Smooth muscle cell of trachea (primary cell): ENCODE results near the gene ADPRS. TPM values are rescaled to one million over a fixed set of nuclear protein-coding genes. Genes with fewer than 3 reads are reported as not detected.

Source experiments
- total RNA-seq: library from RNA; depleted of rRNA; stranded (reverse); fragments of >200 nt; gene quantifications from 2 replicates; pipeline ENCODE4 v1.2.1, GENCODE V29; 2014

ADPRS gene, protein sequence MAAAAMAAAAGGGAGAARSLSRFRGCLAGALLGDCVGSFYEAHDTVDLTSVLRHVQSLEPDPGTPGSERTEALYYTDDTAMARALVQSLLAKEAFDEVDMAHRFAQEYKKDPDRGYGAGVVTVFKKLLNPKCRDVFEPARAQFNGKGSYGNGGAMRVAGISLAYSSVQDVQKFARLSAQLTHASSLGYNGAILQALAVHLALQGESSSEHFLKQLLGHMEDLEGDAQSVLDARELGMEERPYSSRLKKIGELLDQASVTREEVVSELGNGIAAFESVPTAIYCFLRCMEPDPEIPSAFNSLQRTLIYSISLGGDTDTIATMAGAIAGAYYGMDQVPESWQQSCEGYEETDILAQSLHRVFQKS
- 26.5 and 27.6 TPM in 2 replicates for total RNA-seq

DNA sequence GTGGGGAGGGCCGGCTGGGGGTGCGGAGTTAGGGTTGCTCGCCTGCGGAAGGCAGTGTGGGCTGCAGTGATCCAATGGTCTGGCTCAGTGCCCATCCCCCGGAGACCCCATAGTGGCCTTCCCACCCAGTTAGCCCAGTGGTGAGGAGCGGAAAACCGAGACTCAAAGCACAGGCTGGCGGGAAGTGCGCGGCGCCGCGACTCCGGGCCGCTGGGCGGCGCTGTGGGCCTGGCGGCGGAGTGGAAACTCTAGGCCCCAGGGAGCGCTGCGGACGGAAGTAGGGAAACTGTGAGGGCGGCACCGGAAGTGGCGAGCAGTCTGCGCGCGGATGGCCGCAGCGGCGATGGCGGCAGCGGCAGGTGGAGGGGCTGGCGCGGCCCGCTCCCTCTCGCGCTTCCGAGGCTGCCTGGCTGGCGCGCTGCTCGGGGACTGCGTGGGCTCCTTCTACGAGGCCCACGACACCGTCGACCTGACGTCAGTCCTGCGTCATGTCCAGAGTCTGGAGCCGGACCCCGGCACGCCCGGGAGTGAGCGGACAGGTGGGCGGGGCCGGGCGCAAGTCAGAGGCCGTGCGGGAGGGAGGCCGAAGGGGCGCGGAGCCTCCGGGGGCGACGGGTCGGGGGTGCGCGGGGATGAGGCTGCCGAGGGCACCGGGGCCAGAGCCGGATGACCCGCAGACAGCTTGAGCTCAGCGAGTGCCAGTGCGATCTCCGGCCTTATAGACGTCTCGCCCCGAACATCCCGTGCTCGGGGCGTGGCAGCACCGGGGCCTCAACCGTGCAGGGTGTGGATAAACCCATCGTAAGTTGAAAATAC, at the start of gene ADPRS:
TSS of gene ADPRS (plus strand) at position 316 of the 816 bp plus-strand sequence. CDS start at position 329, 13 bp downstream.

GRCh38 chr1:36083635-36084496, 4.8 kb upstream of the ADPRS start, which contains the start of gene TEKT2:
TEKT2 (plus strand) TSS chr1:36084094; CDS start chr1:36084922, 828 bp downstream.

DNA sequence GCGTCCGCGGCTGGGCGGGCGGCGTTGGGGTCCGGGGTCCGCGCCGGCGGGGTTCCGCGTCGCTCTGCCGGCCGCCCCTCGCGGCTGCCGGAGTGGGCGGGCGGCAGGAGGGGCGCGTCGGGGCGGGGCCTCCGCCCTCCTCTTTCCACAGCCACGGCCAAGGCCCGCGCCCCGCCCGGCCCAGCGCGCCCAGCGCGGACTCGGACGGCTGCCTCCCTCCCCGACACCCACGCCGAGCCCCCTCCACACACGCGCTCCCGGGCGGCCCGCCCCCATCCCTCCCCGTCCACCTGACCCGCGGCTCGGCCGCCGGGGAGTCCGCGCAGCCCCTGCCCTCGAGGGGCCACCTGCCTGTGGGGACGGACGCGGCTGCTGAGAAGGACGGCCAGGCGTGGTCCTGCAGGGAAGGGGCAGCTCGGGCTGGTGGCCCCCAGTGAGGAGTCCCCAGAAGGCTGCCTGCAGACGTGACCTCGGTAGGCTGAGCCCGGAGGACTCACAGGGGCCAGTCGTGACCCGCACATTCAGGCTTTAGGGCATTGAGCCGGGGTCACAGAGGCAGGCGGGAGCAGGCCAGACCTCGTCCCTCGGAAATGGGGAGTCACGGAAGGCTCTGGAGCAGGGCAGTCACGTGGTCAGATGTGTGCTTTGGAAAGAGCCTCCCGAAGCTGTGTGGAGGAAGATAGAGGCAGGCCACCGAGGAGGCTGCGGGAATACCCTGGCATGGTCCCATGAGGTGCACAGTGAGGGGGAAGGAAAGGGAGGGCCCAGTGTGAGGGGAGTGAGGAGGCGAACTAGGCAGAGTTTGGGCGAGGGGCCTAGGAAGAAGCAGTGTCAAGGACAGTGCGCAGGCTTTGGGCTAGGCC, 36.7 kb downstream of the ADPRS start, which contains the start of gene COL8A2:
TSS of gene COL8A2 (minus strand) at position 94 of the 863 bp plus-strand sequence. CDS start 24,980 bp downstream, outside the sequence.

Other genes with a start within 250 kb of the ADPRS start
- 14.6 and 16.1 TPM in 2 replicates for gene AGO1, start 205.7 kb upstream of the ADPRS start, total RNA-seq
- 17.7 and 17.9 TPM in 2 replicates for gene AGO3, start 157.8 kb upstream of the ADPRS start, total RNA-seq
- 0.15 and 0.33 TPM in 2 replicates for gene TEKT2, start 4.8 kb upstream of the ADPRS start, total RNA-seq
- 10.8 and 24.3 TPM in 2 replicates for gene COL8A2, start 36.3 kb downstream of the ADPRS start, total RNA-seq
- 85.0 and 113 TPM in 2 replicates for gene TRAPPC3, start 60.6 kb downstream of the ADPRS start, total RNA-seq
- gene MAP7D1, start 67.3 kb downstream of the ADPRS start, total RNA-seq = 96.4 and 124 TPM in 2 replicates
- gene THRAP3, start 135.6 kb downstream of the ADPRS start, total RNA-seq = 114 and 128 TPM in 2 replicates
- 4.7 and 8.1 TPM in 2 replicates for gene SH3D21, start 217.5 kb downstream of the ADPRS start, total RNA-seq
- 225 and 335 TPM in 2 replicates for gene EVA1B, start 234.8 kb downstream of the ADPRS start, total RNA-seq